Central memory CD4-positive, alpha-beta T cell (primary cell): Measurements from ENCODE around the gene IRAK1.

Experiments
- DNase-seq: peaks from one replicate; pipeline ENCODE4 v3.0.0; 2022
- total RNA-seq, 3 experiments: gene quantifications; one replicate each; lab custom pipeline; 2026; lab: John Stamatoyannopoulos, UW

IRAK1 gene
- 68.1 to 309 (median 127) reads per million in 3 experiments for total RNA-seq

GRCh38 chrX:154019633-154020528, at the start of gene IRAK1:
IRAK1 (minus strand) TSS chrX:154019902; CDS start chrX:154019812, 90 bp downstream.
- DNase-seq = peak; percentile 47

GRCh38 chrX:154068560-154068959, 48.9 kb upstream of the IRAK1 start:
- DNase-seq = no peak

GRCh38 chrX:154064637-154065435, 45.1 kb upstream of the IRAK1 start:
- DNase-seq = no peak

- DNase-seq = no peak
These were observed 43.5 kb upstream of the IRAK1 start for GRCh38 chrX:154063234-154063633.

- DNase-seq = no peak
These were observed 42.1 kb upstream of the IRAK1 start for GRCh38 chrX:154061801-154062200.

GRCh38 chrX:154059729-154060245, 40.1 kb upstream of the IRAK1 start:
- DNase-seq = no peak

- no peak for DNase-seq
These were observed 39.5 kb upstream of the IRAK1 start for GRCh38 chrX:154059231-154059630.

- DNase-seq = no peak
These were observed 38.7 kb upstream of the IRAK1 start for GRCh38 chrX:154058214-154058997.

GRCh38 chrX:154057791-154058190, 38.1 kb upstream of the IRAK1 start:
- no peak for DNase-seq

GRCh38 chrX:154056770-154057241, 37.1 kb upstream of the IRAK1 start:
- peak; percentile 39 for DNase-seq

GRCh38 chrX:154051201-154051810, 31.6 kb upstream of the IRAK1 start:
- peak; percentile 56 for DNase-seq

GRCh38 chrX:154050113-154050495, 30.4 kb upstream of the IRAK1 start:
- no peak for DNase-seq

GRCh38 chrX:154049209-154050112, 29.8 kb upstream of the IRAK1 start:
- DNase-seq = no peak

- DNase-seq = no peak
These were observed 28.7 kb upstream of the IRAK1 start for GRCh38 chrX:154048398-154048797.

- no peak for DNase-seq
These were observed 27.4 kb upstream of the IRAK1 start for GRCh38 chrX:154046940-154047610.

GRCh38 chrX:154046031-154046781, 26.5 kb upstream of the IRAK1 start:
- no peak for DNase-seq

GRCh38 chrX:154044091-154044490, 24.4 kb upstream of the IRAK1 start:
- DNase-seq = no peak

- no peak for DNase-seq
These were observed 23.5 kb upstream of the IRAK1 start for GRCh38 chrX:154043003-154043763.

GRCh38 chrX:154040863-154041262, 21.2 kb upstream of the IRAK1 start:
- no peak for DNase-seq
